ENCODE measurements around the gene TRIM69. TPM values are rescaled to one million over a fixed set of nuclear protein-coding genes. Genes with fewer than 3 reads are reported as not detected.

The TRIM69 gene
- total RNA-seq, 1 donor from 2014 or later: 9.7 TPM

DNA sequence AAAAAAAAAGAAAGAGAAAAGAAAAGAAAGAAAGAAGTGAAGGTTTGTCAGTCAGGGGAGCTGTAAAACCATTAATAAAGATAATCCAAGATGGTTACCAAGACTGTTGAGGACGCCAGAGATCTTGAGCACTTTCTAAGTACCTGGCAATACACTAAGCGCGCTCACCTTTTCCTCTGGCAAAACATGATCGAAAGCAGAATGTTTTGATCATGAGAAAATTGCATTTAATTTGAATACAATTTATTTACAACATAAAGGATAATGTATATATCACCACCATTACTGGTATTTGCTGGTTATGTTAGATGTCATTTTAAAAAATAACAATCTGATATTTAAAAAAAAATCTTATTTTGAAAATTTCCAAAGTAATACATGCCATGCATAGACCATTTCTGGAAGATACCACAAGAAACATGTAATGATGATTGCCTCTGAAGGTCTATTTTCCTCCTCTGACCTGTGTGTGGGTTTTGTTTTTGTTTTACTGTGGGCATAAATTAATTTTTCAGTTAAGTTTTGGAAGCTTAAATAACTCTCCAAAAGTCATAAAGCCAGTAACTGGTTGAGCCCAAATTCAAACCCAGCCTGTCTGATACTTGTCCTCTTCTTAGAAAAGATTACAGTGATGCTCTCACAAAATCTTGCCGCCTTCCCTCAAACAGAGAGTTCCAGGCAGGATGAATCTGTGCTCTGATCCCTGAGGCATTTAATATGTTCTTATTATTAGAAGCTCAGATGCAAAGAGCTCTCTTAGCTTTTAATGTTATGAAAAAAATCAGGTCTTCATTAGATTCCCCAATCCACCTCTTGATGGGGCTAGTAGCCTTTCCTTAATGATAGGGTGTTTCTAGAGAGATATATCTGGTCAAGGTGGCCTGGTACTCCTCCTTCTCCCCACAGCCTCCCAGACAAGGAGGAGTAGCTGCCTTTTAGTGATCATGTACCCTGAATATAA lies 23.0 kb upstream of the TRIM69 start:
- DNase-seq (ENCODE audit: low spot score): no peak
- peak overlapping the region; percentile 99 for H3K27ac Mint-ChIP-seq (ENCODE audit: unreplicated experiment)
- H3K9me3 Mint-ChIP-seq (ENCODE audit: low read depth): no peaks in the 10 kb centered on the region
- no peaks in the 10 kb centered on the region for H3K27me3 Mint-ChIP-seq (ENCODE audit: low read depth)
- peak overlapping the region; percentile 99 for H3K4me3 Mint-ChIP-seq (ENCODE audit: unreplicated experiment)
- H3K36me3 Mint-ChIP-seq (ENCODE audit: low read depth): peaks cover 22% of the 10 kb centered on the region
- H3K4me1 Mint-ChIP-seq (ENCODE audit: low read depth): peaks cover 28% of the 10 kb centered on the region
- TF ChIP-seq, protein P1, sequence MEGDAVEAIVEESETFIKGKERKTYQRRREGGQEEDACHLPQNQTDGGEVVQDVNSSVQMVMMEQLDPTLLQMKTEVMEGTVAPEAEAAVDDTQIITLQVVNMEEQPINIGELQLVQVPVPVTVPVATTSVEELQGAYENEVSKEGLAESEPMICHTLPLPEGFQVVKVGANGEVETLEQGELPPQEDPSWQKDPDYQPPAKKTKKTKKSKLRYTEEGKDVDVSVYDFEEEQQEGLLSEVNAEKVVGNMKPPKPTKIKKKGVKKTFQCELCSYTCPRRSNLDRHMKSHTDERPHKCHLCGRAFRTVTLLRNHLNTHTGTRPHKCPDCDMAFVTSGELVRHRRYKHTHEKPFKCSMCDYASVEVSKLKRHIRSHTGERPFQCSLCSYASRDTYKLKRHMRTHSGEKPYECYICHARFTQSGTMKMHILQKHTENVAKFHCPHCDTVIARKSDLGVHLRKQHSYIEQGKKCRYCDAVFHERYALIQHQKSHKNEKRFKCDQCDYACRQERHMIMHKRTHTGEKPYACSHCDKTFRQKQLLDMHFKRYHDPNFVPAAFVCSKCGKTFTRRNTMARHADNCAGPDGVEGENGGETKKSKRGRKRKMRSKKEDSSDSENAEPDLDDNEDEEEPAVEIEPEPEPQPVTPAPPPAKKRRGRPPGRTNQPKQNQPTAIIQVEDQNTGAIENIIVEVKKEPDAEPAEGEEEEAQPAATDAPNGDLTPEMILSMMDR (IDR thresholded peaks at IDR 0.05): peak; percentile 67

DNA sequence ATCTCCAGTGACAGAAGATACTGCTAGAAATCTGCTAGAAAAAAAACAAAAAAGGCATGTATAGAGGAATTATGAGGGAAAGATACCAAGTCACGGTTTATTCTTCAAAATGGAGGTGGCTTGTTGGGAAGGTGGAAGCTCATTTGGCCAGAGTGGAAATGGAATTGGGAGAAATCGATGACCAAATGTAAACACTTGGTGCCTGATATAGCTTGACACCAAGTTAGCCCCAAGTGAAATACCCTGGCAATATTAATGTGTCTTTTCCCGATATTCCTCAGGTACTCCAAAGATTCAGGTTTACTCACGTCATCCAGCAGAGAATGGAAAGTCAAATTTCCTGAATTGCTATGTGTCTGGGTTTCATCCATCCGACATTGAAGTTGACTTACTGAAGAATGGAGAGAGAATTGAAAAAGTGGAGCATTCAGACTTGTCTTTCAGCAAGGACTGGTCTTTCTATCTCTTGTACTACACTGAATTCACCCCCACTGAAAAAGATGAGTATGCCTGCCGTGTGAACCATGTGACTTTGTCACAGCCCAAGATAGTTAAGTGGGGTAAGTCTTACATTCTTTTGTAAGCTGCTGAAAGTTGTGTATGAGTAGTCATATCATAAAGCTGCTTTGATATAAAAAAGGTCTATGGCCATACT lies 21.1 kb upstream of the TRIM69 start:
- H3K36me3 Mint-ChIP-seq (ENCODE audit: low read depth): peaks cover 22% of the 10 kb centered on the region
- TF ChIP-seq, protein P1 (IDR thresholded peaks at IDR 0.05): no peak
- peaks cover 27% of the 10 kb centered on the region for H3K4me1 Mint-ChIP-seq (ENCODE audit: low read depth)
- H3K27me3 Mint-ChIP-seq (ENCODE audit: low read depth): no peaks in the 10 kb centered on the region
- H3K27ac Mint-ChIP-seq (ENCODE audit: unreplicated experiment): no peak overlapping the region
- DNase-seq (ENCODE audit: low spot score): no peak
- no peak overlapping the region for H3K4me3 Mint-ChIP-seq (ENCODE audit: unreplicated experiment)
- no peaks in the 10 kb centered on the region for H3K9me3 Mint-ChIP-seq (ENCODE audit: low read depth)

- Mint-ChIP-seq H3K4me1 (ENCODE audit: low read depth) (peaks cover 22% of the 10 kb centered on the region), H3K4me3 (ENCODE audit: unreplicated experiment) (no peak overlapping the region), H3K9me3 (ENCODE audit: low read depth) (no peaks in the 10 kb centered on the region)
These were observed 20.5 kb upstream of the TRIM69 start for GRCh38 chr15:44715797-44716334.

DNA sequence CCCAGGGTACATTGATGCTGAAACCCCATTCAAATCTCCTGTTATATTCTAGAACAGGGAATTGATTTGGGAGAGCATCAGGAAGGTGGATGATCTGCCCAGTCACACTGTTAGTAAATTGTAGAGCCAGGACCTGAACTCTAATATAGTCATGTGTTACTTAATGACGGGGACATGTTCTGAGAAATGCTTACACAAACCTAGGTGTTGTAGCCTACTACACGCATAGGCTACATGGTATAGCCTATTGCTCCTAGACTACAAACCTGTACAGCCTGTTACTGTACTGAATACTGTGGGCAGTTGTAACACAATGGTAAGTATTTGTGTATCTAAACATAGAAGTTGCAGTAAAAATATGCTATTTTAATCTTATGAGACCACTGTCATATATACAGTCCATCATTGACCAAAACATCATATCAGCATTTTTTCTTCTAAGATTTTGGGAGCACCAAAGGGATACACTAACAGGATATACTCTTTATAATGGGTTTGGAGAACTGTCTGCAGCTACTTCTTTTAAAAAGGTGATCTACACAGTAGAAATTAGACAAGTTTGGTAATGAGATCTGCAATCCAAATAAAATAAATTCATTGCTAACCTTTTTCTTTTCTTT lies 19.2 kb upstream of the TRIM69 start:
- Mint-ChIP-seq H3K36me3 (ENCODE audit: low read depth) (peaks cover 22% of the 10 kb centered on the region), H3K4me3 (ENCODE audit: unreplicated experiment) (no peak overlapping the region), H3K9me3 (ENCODE audit: low read depth) (no peaks in the 10 kb centered on the region), H3K4me1 (ENCODE audit: low read depth) (peaks cover 19% of the 10 kb centered on the region), H3K27me3 (ENCODE audit: low read depth) (no peaks in the 10 kb centered on the region), H3K27ac (ENCODE audit: unreplicated experiment) (no peak overlapping the region)
- DNase-seq (ENCODE audit: low spot score): no peak
- TF ChIP-seq, protein P1 (IDR thresholded peaks at IDR 0.05): no peak

More at GRCh38 chr15:44715797-44716334, 20.5 kb upstream of the TRIM69 start:
- no peak for DNase-seq (ENCODE audit: low spot score)
- no peak overlapping the region for H3K27ac Mint-ChIP-seq (ENCODE audit: unreplicated experiment)
- H3K27me3 Mint-ChIP-seq (ENCODE audit: low read depth): no peaks in the 10 kb centered on the region
- TF ChIP-seq, protein P1 (IDR thresholded peaks at IDR 0.05): no peak
- H3K36me3 Mint-ChIP-seq (ENCODE audit: low read depth): peaks cover 22% of the 10 kb centered on the region

All from chondrocyte (in vitro differentiated cells).